Endodermal cell (in vitro differentiated cells): ENCODE data around the gene DBX2. TPM values are rescaled to one million over a fixed set of nuclear protein-coding genes. Genes with fewer than 3 reads are reported as not detected.
A peak's percentile ranks its signal among the peaks of the same experiment; 100 is the strongest.

Experiments
- DNase-seq: peaks from one replicate; pipeline ENCODE4 v3.0.0-alpha.2; 2017
- H3K27ac ChIP-seq: 2 replicates; pipeline ENCODE4 v1.5.1; 2013; ENCODE audit warnings: mild to moderate bottlenecking, low read depth, low read length, moderate library complexity
- H3K27me3 ChIP-seq: 2 replicates; pipeline ENCODE4 v1.6.1; 2013; ENCODE audit warnings: mild to moderate bottlenecking, low read length, moderate library complexity; ENCODE audit not compliant: insufficient read depth, control insufficient read depth, poor library complexity, severe bottlenecking
- H3K36me3 ChIP-seq: 2 replicates; pipeline ENCODE4 v1.7.0; 2013; ENCODE audit warnings: mild to moderate bottlenecking, low read length, moderate library complexity; ENCODE audit not compliant: control insufficient read depth, insufficient read depth
- H3K4me1 ChIP-seq: one replicate; pipeline ENCODE4 v1.7.0; 2013; ENCODE audit warnings: low read length; ENCODE audit not compliant: control insufficient read depth, insufficient read depth
- H3K4me3 ChIP-seq: 2 replicates; pipeline ENCODE4 v1.5.1; 2013; ENCODE audit warnings: mild to moderate bottlenecking, low read length, moderate library complexity
- H3K9ac ChIP-seq: 2 replicates; pipeline ENCODE4 v1.6.1; 2013; ENCODE audit warnings: mild to moderate bottlenecking, low read length, moderate library complexity; ENCODE audit not compliant: poor library complexity, severe bottlenecking; ENCODE audit errors: extremely low read depth
- H3K9me3 ChIP-seq: 2 replicates; pipeline ENCODE4 v1.6.1; 2013; ENCODE audit warnings: mild to moderate bottlenecking, low read length, moderate library complexity; ENCODE audit not compliant: control insufficient read depth
- H3K27ac Mint-ChIP-seq: 2 replicates; pipeline ENCODE4 v1.8.0; 2020; ENCODE audit warnings: mixed read lengths
- H3K27me3 Mint-ChIP-seq: 2 replicates; pipeline ENCODE4 v1.8.0; 2021; ENCODE audit warnings: mild to moderate bottlenecking, mixed read lengths; ENCODE audit not compliant: insufficient read depth
- H3K36me3 Mint-ChIP-seq: 2 replicates; pipeline ENCODE4 v1.8.0; 2020; ENCODE audit warnings: low read depth, mixed read lengths
- H3K4me1 Mint-ChIP-seq: 2 replicates; pipeline ENCODE4 v1.8.0; 2020; ENCODE audit warnings: mixed read lengths
- H3K4me3 Mint-ChIP-seq: 2 replicates; pipeline ENCODE4 v1.8.0; 2020; ENCODE audit warnings: mild to moderate bottlenecking, moderate library complexity, mixed read lengths
- H3K9me3 Mint-ChIP-seq: 2 replicates; pipeline ENCODE4 v1.8.0; 2020; ENCODE audit warnings: mild to moderate bottlenecking, mixed read lengths
- WGBS, 2 experiments: methylation state at CpG; one replicate each; pipeline versions ENCODE4 v1.1.5 to v1.1.7; 2013; ENCODE audit warnings: missing lambda C conversion rate in 2 of 2, mixed read lengths in 1 of 2; ENCODE audit not compliant: insufficient coverage in 1 of 2, insufficient read length in 1 of 2; 5-methylcytosine and 5-hydroxymethylcytosine counted together
- total RNA-seq, 2 donors: library from RNA; stranded (reverse); fragmentation: NEBNext Ultra II Directional in 1 of 2; extraction: Animal tissue kit (Norgen Biotek cat#: 25700) in 1 of 2; gene quantifications; 2 replicates in 1 of 2; 3 replicates in 1 of 2; pipeline ENCODE4 v1.2.1, GENCODE V29; 2021
- TF ChIP-seq, protein P1 (sequence below): fragments of 200-600 bp; sonication (generic); conservative IDR thresholded peaks from 2 replicates; pipeline ENCODE4 v1.5.0; 2021; ENCODE audit warnings: antibody characterized with exemption, mild to moderate bottlenecking

DBX2 gene
- total RNA-seq, 2 donors from 2014 or later = not detected

DNA sequence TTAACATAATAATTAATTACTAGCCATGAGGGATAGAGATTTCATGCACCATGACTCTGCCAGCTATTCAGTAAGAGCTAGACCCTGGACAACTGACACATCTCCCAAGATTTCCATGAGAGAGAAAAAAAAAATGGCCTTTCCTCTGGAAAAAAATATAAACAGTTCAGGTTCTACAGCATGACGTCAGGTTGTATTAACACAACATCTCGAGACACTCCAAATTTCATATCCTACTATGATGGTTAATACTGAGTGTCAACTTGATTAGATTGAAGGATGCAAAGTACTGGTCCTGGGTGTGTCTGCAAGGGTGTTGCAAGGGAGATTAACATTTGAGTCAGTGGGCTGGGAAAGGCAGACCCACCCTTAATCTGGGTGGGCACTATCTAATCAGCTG, 11.1 kb downstream of the DBX2 start:
- TF ChIP-seq, protein P1, sequence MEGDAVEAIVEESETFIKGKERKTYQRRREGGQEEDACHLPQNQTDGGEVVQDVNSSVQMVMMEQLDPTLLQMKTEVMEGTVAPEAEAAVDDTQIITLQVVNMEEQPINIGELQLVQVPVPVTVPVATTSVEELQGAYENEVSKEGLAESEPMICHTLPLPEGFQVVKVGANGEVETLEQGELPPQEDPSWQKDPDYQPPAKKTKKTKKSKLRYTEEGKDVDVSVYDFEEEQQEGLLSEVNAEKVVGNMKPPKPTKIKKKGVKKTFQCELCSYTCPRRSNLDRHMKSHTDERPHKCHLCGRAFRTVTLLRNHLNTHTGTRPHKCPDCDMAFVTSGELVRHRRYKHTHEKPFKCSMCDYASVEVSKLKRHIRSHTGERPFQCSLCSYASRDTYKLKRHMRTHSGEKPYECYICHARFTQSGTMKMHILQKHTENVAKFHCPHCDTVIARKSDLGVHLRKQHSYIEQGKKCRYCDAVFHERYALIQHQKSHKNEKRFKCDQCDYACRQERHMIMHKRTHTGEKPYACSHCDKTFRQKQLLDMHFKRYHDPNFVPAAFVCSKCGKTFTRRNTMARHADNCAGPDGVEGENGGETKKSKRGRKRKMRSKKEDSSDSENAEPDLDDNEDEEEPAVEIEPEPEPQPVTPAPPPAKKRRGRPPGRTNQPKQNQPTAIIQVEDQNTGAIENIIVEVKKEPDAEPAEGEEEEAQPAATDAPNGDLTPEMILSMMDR = no peak

DNA sequence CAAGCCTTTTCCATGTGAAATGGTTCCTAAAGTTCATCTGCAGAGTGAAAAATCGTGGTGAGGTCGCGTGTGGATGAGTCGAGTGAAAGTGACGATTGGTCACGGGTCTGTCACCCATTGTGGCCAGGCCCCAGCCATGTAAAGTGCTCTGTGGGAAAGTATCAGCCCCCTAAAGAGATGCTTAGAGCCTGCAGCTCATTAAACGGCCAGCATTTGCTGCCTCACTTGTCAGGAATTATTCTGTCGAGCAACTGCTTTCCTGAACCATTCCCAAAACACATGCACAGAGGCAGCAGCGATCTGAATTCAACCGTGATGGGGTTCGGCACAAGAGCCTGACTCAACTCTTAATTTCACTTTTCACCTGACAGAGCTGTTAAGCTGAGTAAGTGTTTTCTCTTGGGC, 16.0 kb downstream of the DBX2 start:
- H3K4me1 ChIP-seq = no peaks in the 10 kb centered on the region
- Mint-ChIP-seq H3K4me1 (no peaks in the 10 kb centered on the region), H3K4me3 (no peak overlapping the region), H3K27ac (no peak overlapping the region), H3K27me3 (peaks cover 4% of the 10 kb centered on the region), H3K36me3 (no peaks in the 10 kb centered on the region), H3K9me3 (no peaks in the 10 kb centered on the region)
- H3K27ac ChIP-seq = no peak overlapping the region
- peaks cover 3% of the 10 kb centered on the region for H3K9me3 ChIP-seq
- H3K9ac ChIP-seq = no peak overlapping the region
- H3K4me3 ChIP-seq = no peak overlapping the region
- WGBS, 2 experiments = 61 to 74% methylated on average over 8 to 11 of the region's 11 CpGs
- H3K27me3 ChIP-seq = no peaks in the 10 kb centered on the region
- no peaks in the 10 kb centered on the region for H3K36me3 ChIP-seq
- TF ChIP-seq, protein P1 = no peak
- DNase-seq = peak; percentile 63

More for the DNA sequence above, 11.1 kb downstream of the DBX2 start:
- 100% methylated on average over 2 of the region's 2 CpGs; no CpG with 5 or more reads in 1 of the 2 experiments for WGBS, 2 experiments
- H3K36me3 ChIP-seq = no peaks in the 10 kb centered on the region
- H3K36me3 Mint-ChIP-seq = no peaks in the 10 kb centered on the region
- no peaks in the 10 kb centered on the region for H3K9me3 Mint-ChIP-seq
- H3K9me3 ChIP-seq = peaks cover 5% of the 10 kb centered on the region
- no peaks in the 10 kb centered on the region for H3K4me1 Mint-ChIP-seq
- DNase-seq = no peak
- no peak overlapping the region for H3K27ac ChIP-seq
- no peak overlapping the region for H3K4me3 Mint-ChIP-seq
- H3K4me3 ChIP-seq = no peak overlapping the region
- H3K27me3 ChIP-seq = no peaks in the 10 kb centered on the region
- no peak overlapping the region for H3K9ac ChIP-seq
- no peaks in the 10 kb centered on the region for H3K4me1 ChIP-seq
- no peak overlapping the region for H3K27ac Mint-ChIP-seq
- H3K27me3 Mint-ChIP-seq = peaks cover 9% of the 10 kb centered on the region

DNA sequence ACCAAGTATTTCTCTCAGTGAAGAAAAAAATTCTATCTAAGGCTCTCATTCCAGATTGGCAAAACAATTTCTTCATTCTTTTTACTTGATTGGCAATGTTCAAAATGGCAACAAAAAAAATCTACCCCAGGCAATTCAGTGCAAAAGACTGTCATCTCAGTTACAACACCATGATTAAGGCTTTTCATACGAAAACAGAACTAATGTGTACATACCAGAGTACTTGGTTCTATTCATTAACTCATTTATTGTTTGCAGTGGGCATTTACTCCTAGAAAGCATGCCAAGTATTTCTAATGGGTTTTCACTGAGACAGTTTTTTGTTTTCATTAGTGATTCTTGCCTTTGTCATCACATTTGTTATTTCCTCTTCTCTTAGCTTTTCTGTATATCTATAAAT, 33.0 kb downstream of the DBX2 start:
- no peak overlapping the region for H3K9ac ChIP-seq
- Mint-ChIP-seq H3K4me3 (no peak overlapping the region), H3K27me3 (no peaks in the 10 kb centered on the region), H3K4me1 (no peaks in the 10 kb centered on the region), H3K36me3 (no peaks in the 10 kb centered on the region), H3K27ac (no peak overlapping the region), H3K9me3 (peaks cover 11% of the 10 kb centered on the region)
- no peaks in the 10 kb centered on the region for H3K4me1 ChIP-seq
- DNase-seq = no peak
- no peaks in the 10 kb centered on the region for H3K9me3 ChIP-seq
- no peak overlapping the region for H3K27ac ChIP-seq
- no peak overlapping the region for H3K4me3 ChIP-seq
- H3K36me3 ChIP-seq = no peaks in the 10 kb centered on the region
- no peaks in the 10 kb centered on the region for H3K27me3 ChIP-seq
- 80 to 94% methylated on average over 1 of the region's 1 CpG for WGBS, 2 experiments
- TF ChIP-seq, protein P1 = no peak
